HepG2 (cell line): ENCODE measurements around the gene SLC25A36. TPM values are rescaled to one million over a fixed set of nuclear protein-coding genes. Genes with fewer than 3 reads are reported as not detected.

Experiments used
- ATAC-seq: fragments of 200-7000 bp; cut with Tn5 transposase; 3 replicates; pipeline ENCODE4 v1.9.1; 2020; ENCODE audit warnings: mild to moderate bottlenecking, moderate library complexity
- BruUV-seq: library from RNA; stranded (reverse); fragments of 400-500 nt; replicated peaks from 2 replicates; lab custom pipeline; 2021; lab: Mats Ljungman, UMichigan
- CTCF ChIA-PET: fragments of 300-600 bp; formaldehyde crosslinking; extraction: SDS; loops from one replicate; lab custom pipeline; 2021; ENCODE audit warnings: low total read pairs, inconsistent platforms, low intra/inter-chr PET ratio; lab: Yijun Ruan, JAX
- POLR2A ChIA-PET: fragments of 350-600 bp; sonication (Branson Sonifier 250); formaldehyde crosslinking; loops from one replicate; lab custom pipeline; 2020; ENCODE audit warnings: antibody characterized with exemption, inconsistent platforms; lab: Yijun Ruan, JAX
- DNase-seq: peaks from one replicate; pipeline ENCODE4 v3.0.0-alpha.2; 2015; ENCODE audit warnings: low spot score
- FAIRE-seq: peaks from 3 replicates; lab custom pipeline; 2011; peaks lifted over from hg19 to GRCh38; lab: Jason Lieb, UNC
- H2AFZ ChIP-seq: one replicate; pipeline ENCODE4 v1.6.1; 2011; ENCODE audit warnings: low read length, inconsistent platforms
- H3K27ac ChIP-seq: fragments of 300-600 bp; 3 replicates; pipeline ENCODE4 v1.8.0; 2011; ENCODE audit warnings: mixed run types, mild to moderate bottlenecking, mixed read lengths, low read length, inconsistent platforms; ENCODE audit not compliant: insufficient read depth; ENCODE audit errors: extremely low read length
- H3K27me3 ChIP-seq, 2 experiments: fragments of 200-600 bp in 1 of 2; 2 replicates in 1 of 2; 3 replicates in 1 of 2; pipeline versions ENCODE4 v1.6.0 to v1.8.0; 2011; ENCODE audit warnings: low read length in 2 of 2, mild to moderate bottlenecking in 2 of 2, moderate library complexity in 2 of 2, inconsistent platforms in 1 of 2; ENCODE audit not compliant: insufficient read depth in 2 of 2, control insufficient read depth in 1 of 2
- H3K36me3 ChIP-seq, 2 experiments: fragments of 200-600 bp in 1 of 2; replicated peaks in 1 of 2; 2 replicates in 1 of 2; 3 replicates in 1 of 2; pipeline versions ENCODE4 v1.5.1 to v1.8.0; 2011; ENCODE audit warnings: low read length in 2 of 2, inconsistent platforms in 1 of 2; ENCODE audit not compliant: insufficient read depth in 2 of 2, control insufficient read depth in 1 of 2
- H3K4me1 ChIP-seq: 2 replicates; pipeline ENCODE4 v1.5.1; 2012; ENCODE audit warnings: low read length, inconsistent platforms; ENCODE audit not compliant: insufficient read depth
- H3K4me2 ChIP-seq: 2 replicates; pipeline ENCODE4 v1.6.0; 2011; ENCODE audit warnings: low read depth, low read length, inconsistent platforms
- H3K4me3 ChIP-seq, 3 experiments: fragments of 200-600 bp in 1 of 3; sonication (generic), shearing (Covaris generic) in 1 of 3; replicated peaks in 1 of 3; 2 replicates each; pipeline ENCODE4 v1.5.1; 2011 to 2016; ENCODE audit warnings: low read length in 3 of 3, inconsistent platforms in 2 of 3, low read depth in 2 of 3, mild to moderate bottlenecking in 2 of 3, control low read depth in 1 of 3, mixed read lengths in 1 of 3; ENCODE audit not compliant: insufficient read depth in 1 of 3
- H3K79me2 ChIP-seq: one replicate; pipeline ENCODE4 v1.6.1; 2011; ENCODE audit warnings: low read length, inconsistent platforms; ENCODE audit not compliant: insufficient read depth
- H3K9ac ChIP-seq: 2 replicates; pipeline ENCODE4 v1.6.0; 2011; ENCODE audit warnings: mild to moderate bottlenecking, low read depth, low read length, inconsistent platforms; ENCODE audit not compliant: insufficient read depth
- H3K9me3 ChIP-seq: 2 replicates; pipeline ENCODE4 v1.5.1; 2012; ENCODE audit warnings: mild to moderate bottlenecking, low read length
- H4K20me1 ChIP-seq: 2 replicates; pipeline ENCODE4 v1.6.0; 2011; ENCODE audit warnings: inconsistent platforms, mild to moderate bottlenecking, low read length, moderate library complexity; ENCODE audit not compliant: insufficient read depth
- GABPA ChIP-seq, 2 experiments: IDR thresholded peaks; 2 replicates each; pipeline ENCODE4 v1.6.1; 2011 to 2016; ENCODE audit warnings: low read depth in 2 of 2, low read length in 1 of 2, missing biosample characterization in 1 of 2, missing genetic modification characterization in 1 of 2
- MTA1 ChIP-seq: sonication (generic); formaldehyde crosslinking; IDR thresholded peaks from 2 replicates; pipeline ENCODE4 v1.4.0; 2020; ENCODE audit warnings: missing genetic modification reagents, mild to moderate bottlenecking, borderline replicate concordance
- ZNF407 ChIP-seq: sonication (generic); formaldehyde crosslinking; IDR thresholded peaks from one replicate; pipeline ENCODE4 v1.5.1; 2020; ENCODE audit warnings: mild to moderate bottlenecking, missing genetic modification reagents; ENCODE audit errors: not compliant biosample characterization
- ZNF704 ChIP-seq: sonication (generic); formaldehyde crosslinking; IDR thresholded peaks from 2 replicates; pipeline ENCODE4 v1.8.1; 2023; ENCODE audit warnings: mild to moderate bottlenecking, inconsistent platforms, moderate library complexity, missing genetic modification reagents, borderline replicate concordance
- ZNF790 ChIP-seq: sonication (generic); formaldehyde crosslinking; IDR thresholded peaks from 2 replicates; pipeline ENCODE4 v1.8.0; 2022; ENCODE audit warnings: missing genetic modification reagents, mild to moderate bottlenecking, borderline replicate concordance
- WGBS: methylation state at CpG from one replicate; pipeline ENCODE4 v1.1.6; 2017; ENCODE audit warnings: low lambda C conversion rate; 5-methylcytosine and 5-hydroxymethylcytosine counted together
- in situ Hi-C: cut with HindIII; loops from 2 replicates; pipeline ENCODE4 v1.10.0; 2017; ENCODE audit warnings: low pct_unique_long_range_greater_than_20kb; ENCODE audit not compliant: extremely low pct_ligation_motif_present
- intact Hi-C: fragments of 100-400 bp; cut with micrococcal nuclease; formaldehyde crosslinking; loops from one replicate; pipeline ENCODE4 v1.10.0; 2022; ENCODE audit not compliant: unreplicated experiment
- polyA plus RNA-seq, 8 experiments: library from polyadenylated mRNA; depleted of rRNA in 3 of 8; stranded (reverse) in 7 of 8; unstranded in 1 of 8; fragments of >200 nt; fragmentation: Illumina TruSeq in 4 of 8; extraction: Trizol in 4 of 8; gene quantifications; 2 replicates each; pipeline versions ENCODE4 v1.2.1 to v1.2.3, GENCODE V29; 2011 to 2016; ENCODE audit warnings: low read depth in 4 of 8, missing spikeins in 1 of 8, mixed read lengths in 1 of 8; ENCODE audit not compliant: insufficient read depth in 1 of 8
- total RNA-seq, 5 experiments: library from RNA; depleted of rRNA; stranded (reverse); fragments of >200 nt; fragmentation: Illumina TruSeq; extraction: Trizol; gene quantifications; 2 replicates each; pipeline ENCODE4 v1.2.3, GENCODE V29; 2016; ENCODE audit warnings: low read depth in 1 of 5
- TF ChIP-seq, protein P1 (sequence below): sonication (generic); formaldehyde crosslinking; IDR thresholded peaks from 2 replicates; pipeline ENCODE4 v1.5.0; 2020; ENCODE audit warnings: mild to moderate bottlenecking, missing genetic modification reagents, moderate library complexity

SLC25A36 gene
- total and polyA plus RNA-seq, 2 of the 13 experiments (the other 11 are each of a cell fraction or from before 2014, with no cell fraction given), result 30.6 to 85.6 TPM

DNA sequence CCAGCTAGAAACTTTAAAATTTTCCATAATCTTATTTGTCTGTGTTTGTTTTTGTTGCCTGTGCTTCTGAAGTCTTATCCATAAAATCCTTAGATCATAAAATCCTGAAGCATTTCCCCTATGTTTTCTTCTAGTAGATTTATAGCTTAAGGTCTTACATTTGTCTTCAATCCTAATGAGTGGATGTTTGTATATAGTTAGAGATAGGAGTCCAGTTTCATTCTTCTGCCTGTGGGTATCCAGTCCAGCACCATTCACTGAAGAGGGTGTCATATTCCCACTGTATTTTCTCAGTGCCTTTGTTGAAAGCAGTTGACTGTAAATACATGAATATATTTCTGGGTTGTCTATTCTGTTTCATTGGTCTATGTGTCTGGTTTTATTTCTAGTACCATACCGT, 64.7 kb downstream of the SLC25A36 start:
- intact Hi-C loops (no loop called here), in situ Hi-C loops (loop anchor here (10.0 kb wide), 1 partner anchor 98 kb away; no protein-coding TSS in a partner anchor)
- H4K20me1 ChIP-seq, result no peaks in the 10 kb centered on the region
- no peak overlapping the region for H2AFZ ChIP-seq
- H3K9me3 ChIP-seq, result no peaks in the 10 kb centered on the region
- H3K27ac ChIP-seq, result no peak overlapping the region
- no peak for TF ChIP-seq MTA1
- no peak for TF ChIP-seq ZNF790 (CRISPR knock-in tag)
- no peak for TF ChIP-seq ZNF407
- TF ChIP-seq, protein P1, sequence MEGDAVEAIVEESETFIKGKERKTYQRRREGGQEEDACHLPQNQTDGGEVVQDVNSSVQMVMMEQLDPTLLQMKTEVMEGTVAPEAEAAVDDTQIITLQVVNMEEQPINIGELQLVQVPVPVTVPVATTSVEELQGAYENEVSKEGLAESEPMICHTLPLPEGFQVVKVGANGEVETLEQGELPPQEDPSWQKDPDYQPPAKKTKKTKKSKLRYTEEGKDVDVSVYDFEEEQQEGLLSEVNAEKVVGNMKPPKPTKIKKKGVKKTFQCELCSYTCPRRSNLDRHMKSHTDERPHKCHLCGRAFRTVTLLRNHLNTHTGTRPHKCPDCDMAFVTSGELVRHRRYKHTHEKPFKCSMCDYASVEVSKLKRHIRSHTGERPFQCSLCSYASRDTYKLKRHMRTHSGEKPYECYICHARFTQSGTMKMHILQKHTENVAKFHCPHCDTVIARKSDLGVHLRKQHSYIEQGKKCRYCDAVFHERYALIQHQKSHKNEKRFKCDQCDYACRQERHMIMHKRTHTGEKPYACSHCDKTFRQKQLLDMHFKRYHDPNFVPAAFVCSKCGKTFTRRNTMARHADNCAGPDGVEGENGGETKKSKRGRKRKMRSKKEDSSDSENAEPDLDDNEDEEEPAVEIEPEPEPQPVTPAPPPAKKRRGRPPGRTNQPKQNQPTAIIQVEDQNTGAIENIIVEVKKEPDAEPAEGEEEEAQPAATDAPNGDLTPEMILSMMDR (CRISPR knock-in tag), result no peak
- no peak for TF ChIP-seq GABPA (IDR thresholded peaks at IDR 0.05; ENCODE audit: low read depth, low read length)
- TF ChIP-seq GABPA (CRISPR knock-in tag; IDR thresholded peaks at IDR 0.05; ENCODE audit: low read depth), result no peak
- TF ChIP-seq ZNF704, result no peak
- H3K79me2 ChIP-seq, result no peaks in the 10 kb centered on the region
- DNase-seq (no peak), FAIRE-seq (no peak), ATAC-seq (no peak)
- H3K4me3 ChIP-seq, result no peak overlapping the region
- H3K9ac ChIP-seq, result no peak overlapping the region
- H3K4me2 ChIP-seq, result no peak overlapping the region
- no peaks in the 10 kb centered on the region for H3K4me1 ChIP-seq
- no peaks in the 10 kb centered on the region for H3K36me3 ChIP-seq
- ChIA-PET POLR2A (no interaction called here), CTCF (no interaction called here)
- BruUV-seq, result no TSS peak
- 0% methylated on average over 1 of the region's 1 CpG for WGBS
- H3K27me3 ChIP-seq, result no peaks in the 10 kb centered on the region
